Measurements from ENCODE around the gene ZFAND4.

- TF ChIP-seq CTCF (conservative IDR thresholded peaks at IDR 0.05; ENCODE audit: low read depth in 2 of 2) (no peak), EZH2 (IDR thresholded peaks at IDR 0.05; ENCODE audit: low read depth, unreplicated experiment) (no peak), ZNF114 (CRISPR knock-in tag; IDR thresholded peaks at IDR 0.05) (no peak), POLR2AphosphoS5 (IDR thresholded peaks at IDR 0.05; ENCODE audit: low read depth) (no peak), EZH2phosphoT487 (IDR thresholded peaks at IDR 0.05; ENCODE audit: unreplicated experiment) (no peak), ZNF331 (CRISPR knock-in tag; IDR thresholded peaks at IDR 0.05; ENCODE audit: low read depth) (no peak), STAT1 (IDR thresholded peaks at IDR 0.05; ENCODE audit: unreplicated experiment) (no peak), CREB1 (CRISPR knock-in tag; IDR thresholded peaks at IDR 0.05; ENCODE audit: low read depth) (no peak), NANOG (IDR thresholded peaks at IDR 0.05; ENCODE audit: borderline replicate concordance) (no peak), JUNB (IDR thresholded peaks at IDR 0.05; ENCODE audit: unreplicated experiment) (no peak)
- TF ChIP-seq, protein P1, sequence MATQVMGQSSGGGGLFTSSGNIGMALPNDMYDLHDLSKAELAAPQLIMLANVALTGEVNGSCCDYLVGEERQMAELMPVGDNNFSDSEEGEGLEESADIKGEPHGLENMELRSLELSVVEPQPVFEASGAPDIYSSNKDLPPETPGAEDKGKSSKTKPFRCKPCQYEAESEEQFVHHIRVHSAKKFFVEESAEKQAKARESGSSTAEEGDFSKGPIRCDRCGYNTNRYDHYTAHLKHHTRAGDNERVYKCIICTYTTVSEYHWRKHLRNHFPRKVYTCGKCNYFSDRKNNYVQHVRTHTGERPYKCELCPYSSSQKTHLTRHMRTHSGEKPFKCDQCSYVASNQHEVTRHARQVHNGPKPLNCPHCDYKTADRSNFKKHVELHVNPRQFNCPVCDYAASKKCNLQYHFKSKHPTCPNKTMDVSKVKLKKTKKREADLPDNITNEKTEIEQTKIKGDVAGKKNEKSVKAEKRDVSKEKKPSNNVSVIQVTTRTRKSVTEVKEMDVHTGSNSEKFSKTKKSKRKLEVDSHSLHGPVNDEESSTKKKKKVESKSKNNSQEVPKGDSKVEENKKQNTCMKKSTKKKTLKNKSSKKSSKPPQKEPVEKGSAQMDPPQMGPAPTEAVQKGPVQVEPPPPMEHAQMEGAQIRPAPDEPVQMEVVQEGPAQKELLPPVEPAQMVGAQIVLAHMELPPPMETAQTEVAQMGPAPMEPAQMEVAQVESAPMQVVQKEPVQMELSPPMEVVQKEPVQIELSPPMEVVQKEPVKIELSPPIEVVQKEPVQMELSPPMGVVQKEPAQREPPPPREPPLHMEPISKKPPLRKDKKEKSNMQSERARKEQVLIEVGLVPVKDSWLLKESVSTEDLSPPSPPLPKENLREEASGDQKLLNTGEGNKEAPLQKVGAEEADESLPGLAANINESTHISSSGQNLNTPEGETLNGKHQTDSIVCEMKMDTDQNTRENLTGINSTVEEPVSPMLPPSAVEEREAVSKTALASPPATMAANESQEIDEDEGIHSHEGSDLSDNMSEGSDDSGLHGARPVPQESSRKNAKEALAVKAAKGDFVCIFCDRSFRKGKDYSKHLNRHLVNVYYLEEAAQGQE (IDR thresholded peaks at IDR 0.05; ENCODE audit: unreplicated experiment), result no peak
- TF ChIP-seq, protein P2, sequence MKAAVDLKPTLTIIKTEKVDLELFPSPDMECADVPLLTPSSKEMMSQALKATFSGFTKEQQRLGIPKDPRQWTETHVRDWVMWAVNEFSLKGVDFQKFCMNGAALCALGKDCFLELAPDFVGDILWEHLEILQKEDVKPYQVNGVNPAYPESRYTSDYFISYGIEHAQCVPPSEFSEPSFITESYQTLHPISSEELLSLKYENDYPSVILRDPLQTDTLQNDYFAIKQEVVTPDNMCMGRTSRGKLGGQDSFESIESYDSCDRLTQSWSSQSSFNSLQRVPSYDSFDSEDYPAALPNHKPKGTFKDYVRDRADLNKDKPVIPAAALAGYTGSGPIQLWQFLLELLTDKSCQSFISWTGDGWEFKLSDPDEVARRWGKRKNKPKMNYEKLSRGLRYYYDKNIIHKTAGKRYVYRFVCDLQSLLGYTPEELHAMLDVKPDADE (IDR thresholded peaks at IDR 0.05), result no peak
- TF ChIP-seq, protein P3, sequence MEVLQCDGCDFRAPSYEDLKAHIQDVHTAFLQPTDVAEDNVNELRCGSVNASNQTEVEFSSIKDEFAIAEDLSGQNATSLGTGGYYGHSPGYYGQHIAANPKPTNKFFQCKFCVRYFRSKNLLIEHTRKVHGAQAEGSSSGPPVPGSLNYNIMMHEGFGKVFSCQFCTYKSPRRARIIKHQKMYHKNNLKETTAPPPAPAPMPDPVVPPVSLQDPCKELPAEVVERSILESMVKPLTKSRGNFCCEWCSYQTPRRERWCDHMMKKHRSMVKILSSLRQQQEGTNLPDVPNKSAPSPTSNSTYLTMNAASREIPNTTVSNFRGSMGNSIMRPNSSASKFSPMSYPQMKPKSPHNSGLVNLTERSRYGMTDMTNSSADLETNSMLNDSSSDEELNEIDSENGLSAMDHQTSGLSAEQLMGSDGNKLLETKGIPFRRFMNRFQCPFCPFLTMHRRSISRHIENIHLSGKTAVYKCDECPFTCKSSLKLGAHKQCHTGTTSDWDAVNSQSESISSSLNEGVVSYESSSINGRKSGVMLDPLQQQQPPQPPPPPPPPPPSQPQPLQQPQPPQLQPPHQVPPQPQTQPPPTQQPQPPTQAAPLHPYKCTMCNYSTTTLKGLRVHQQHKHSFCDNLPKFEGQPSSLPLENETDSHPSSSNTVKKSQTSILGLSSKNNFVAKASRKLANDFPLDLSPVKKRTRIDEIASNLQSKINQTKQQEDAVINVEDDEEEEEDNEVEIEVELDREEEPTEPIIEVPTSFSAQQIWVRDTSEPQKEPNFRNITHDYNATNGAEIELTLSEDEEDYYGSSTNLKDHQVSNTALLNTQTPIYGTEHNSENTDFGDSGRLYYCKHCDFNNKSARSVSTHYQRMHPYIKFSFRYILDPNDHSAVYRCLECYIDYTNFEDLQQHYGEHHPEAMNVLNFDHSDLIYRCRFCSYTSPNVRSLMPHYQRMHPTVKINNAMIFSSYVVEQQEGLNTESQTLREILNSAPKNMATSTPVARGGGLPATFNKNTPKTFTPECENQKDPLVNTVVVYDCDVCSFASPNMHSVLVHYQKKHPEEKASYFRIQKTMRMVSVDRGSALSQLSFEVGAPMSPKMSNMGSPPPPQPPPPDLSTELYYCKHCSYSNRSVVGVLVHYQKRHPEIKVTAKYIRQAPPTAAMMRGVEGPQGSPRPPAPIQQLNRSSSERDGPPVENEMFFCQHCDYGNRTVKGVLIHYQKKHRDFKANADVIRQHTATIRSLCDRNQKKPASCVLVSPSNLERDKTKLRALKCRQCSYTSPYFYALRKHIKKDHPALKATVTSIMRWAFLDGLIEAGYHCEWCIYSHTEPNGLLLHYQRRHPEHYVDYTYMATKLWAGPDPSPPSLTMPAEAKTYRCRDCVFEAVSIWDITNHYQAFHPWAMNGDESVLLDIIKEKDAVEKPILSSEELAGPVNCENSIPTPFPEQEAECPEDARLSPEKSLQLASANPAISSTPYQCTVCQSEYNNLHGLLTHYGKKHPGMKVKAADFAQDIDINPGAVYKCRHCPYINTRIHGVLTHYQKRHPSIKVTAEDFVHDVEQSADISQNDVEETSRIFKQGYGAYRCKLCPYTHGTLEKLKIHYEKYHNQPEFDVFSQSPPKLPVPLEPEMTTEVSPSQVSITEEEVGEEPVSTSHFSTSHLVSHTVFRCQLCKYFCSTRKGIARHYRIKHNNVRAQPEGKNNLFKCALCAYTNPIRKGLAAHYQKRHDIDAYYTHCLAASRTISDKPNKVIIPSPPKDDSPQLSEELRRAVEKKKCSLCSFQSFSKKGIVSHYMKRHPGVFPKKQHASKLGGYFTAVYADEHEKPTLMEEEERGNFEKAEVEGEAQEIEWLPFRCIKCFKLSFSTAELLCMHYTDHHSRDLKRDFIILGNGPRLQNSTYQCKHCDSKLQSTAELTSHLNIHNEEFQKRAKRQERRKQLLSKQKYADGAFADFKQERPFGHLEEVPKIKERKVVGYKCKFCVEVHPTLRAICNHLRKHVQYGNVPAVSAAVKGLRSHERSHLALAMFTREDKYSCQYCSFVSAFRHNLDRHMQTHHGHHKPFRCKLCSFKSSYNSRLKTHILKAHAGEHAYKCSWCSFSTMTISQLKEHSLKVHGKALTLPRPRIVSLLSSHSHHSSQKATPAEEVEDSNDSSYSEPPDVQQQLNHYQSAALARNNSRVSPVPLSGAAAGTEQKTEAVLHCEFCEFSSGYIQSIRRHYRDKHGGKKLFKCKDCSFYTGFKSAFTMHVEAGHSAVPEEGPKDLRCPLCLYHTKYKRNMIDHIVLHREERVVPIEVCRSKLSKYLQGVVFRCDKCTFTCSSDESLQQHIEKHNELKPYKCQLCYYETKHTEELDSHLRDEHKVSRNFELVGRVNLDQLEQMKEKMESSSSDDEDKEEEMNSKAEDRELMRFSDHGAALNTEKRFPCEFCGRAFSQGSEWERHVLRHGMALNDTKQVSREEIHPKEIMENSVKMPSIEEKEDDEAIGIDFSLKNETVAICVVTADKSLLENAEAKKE (CRISPR knock-in tag; IDR thresholded peaks at IDR 0.05), result no peak
Observed at GRCh38 chr10:45575966-45576597, 96.5 kb downstream of the ZFAND4 start.
